ENCODE measurements around the gene PHF12. TPM values are rescaled to one million over a fixed set of nuclear protein-coding genes. Genes with fewer than 3 reads are reported as not detected.

Gene PHF12
- total RNA-seq, 1 experiment from 2014 or later, result 37.6 TPM

DNA sequence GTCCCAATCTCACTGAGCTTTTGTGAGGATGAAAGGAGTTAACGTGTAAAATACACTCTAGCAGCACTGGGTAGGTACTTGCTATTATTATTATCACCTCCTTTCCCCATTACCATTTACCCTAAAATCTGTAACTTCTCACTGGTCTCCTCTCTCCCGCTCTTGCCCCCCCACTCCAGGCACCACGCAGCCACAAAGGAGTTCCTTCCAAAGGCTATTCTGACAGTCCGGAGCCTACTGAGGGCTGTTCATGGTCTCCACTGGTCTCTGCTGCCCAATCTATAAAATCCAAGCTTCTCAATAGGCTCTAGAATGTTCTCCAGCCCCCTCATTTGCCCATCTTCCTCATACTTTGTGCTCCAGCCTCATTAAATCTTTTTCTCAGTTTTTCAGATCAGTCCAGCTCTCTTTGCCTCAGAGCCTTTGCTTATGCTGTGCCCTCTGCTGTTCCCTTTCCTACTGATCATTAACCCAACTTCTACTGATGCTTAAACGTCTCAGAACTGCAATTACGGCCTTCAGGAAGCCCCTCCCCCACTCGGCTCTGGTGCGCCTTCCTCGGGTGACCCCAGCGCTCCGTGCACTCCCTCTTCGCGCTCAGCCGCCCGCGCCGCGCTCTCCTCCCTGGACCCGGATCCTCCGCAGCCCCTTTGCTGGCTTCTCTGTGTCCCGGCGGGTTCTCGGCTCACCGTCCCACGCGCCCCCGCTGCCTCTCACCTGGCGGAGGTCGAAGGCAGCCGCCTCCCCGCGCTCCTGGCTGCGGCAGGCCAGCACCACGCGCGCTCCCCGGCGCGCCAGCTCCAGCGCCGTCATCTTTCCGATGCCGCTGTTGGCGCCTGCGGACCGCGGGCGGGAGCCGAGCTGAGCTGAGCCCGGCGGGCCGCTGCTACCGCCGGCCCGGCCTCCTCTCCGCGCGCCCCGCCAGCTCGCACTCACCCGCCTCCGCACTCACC, 49.2 kb downstream of the PHF12 start:
- ChIA-PET CTCF (interaction anchor here (0.9 to 5.8 kb wide), 15 partner anchors 8 to 175 kb away, joined by 3 to 43 read pairs (median 6); partner anchors contain the start of genes FAM222B, TLCD1 and TRAF4), POLR2A (interaction anchor here (0.7 to 4.0 kb wide), 18 partner anchors 11 to 240 kb away, joined by 3 to 24 read pairs (median 5); partner anchors contain the start of genes FAM222B, NEK8, PHF12 and RPL23A)
- peaks cover 30% of the 10 kb centered on the region for H3K4me1 Mint-ChIP-seq (ENCODE audit: insufficient read depth, unreplicated experiment)
- DNase-seq (ENCODE audit: unreplicated experiment), result peak; percentile 33
- H3K36me3 Mint-ChIP-seq (ENCODE audit: insufficient read depth, unreplicated experiment), result peaks cover 32% of the 10 kb centered on the region
- BruUV-seq (replicated peaks), result no TSS peak
- no peaks in the 10 kb centered on the region for H3K27me3 Mint-ChIP-seq (ENCODE audit: insufficient read depth, unreplicated experiment)
- no peak for TF ChIP-seq CTCF (IDR thresholded peaks at IDR 0.05; ENCODE audit: unreplicated experiment)
- H3K4me3 Mint-ChIP-seq (ENCODE audit: unreplicated experiment), result peak overlapping the region; percentile 72
- peak overlapping the region; percentile 63 for H3K27ac Mint-ChIP-seq (ENCODE audit: low read depth, unreplicated experiment)
- intact Hi-C loops (cut with micrococcal nuclease), result loop anchor here (2.0 kb wide), 2 partner anchors 49 to 175 kb away; partner anchors contain the start of genes PHF12 and TLCD1
- H3K9me3 Mint-ChIP-seq (ENCODE audit: unreplicated experiment), result no peaks in the 10 kb centered on the region

- Mint-ChIP-seq H3K27ac (ENCODE audit: low read depth, unreplicated experiment) (peak overlapping the region; percentile 63), H3K36me3 (ENCODE audit: insufficient read depth, unreplicated experiment) (peaks cover 31% of the 10 kb centered on the region), H3K4me3 (ENCODE audit: unreplicated experiment) (peak overlapping the region; percentile 72), H3K27me3 (ENCODE audit: insufficient read depth, unreplicated experiment) (no peaks in the 10 kb centered on the region), H3K9me3 (ENCODE audit: unreplicated experiment) (no peaks in the 10 kb centered on the region), H3K4me1 (ENCODE audit: insufficient read depth, unreplicated experiment) (peaks cover 36% of the 10 kb centered on the region)
- intact Hi-C loops (cut with micrococcal nuclease), result no loop called here
- POLR2A ChIA-PET, result interaction anchor here (0.6 to 4.0 kb wide), 12 partner anchors 24 to 239 kb away, joined by 3 to 24 read pairs (median 6); partner anchors contain the start of genes ERAL1, FAM222B, NEK8 and PHF12
- TF ChIP-seq CTCF (IDR thresholded peaks at IDR 0.05; ENCODE audit: unreplicated experiment), result no peak
- DNase-seq (ENCODE audit: unreplicated experiment), result no peak
- CTCF ChIA-PET, result interaction anchor here (0.6 to 5.8 kb wide), 8 partner anchors 16 to 174 kb away, joined by 3 to 43 read pairs (median 6); partner anchors contain the start of gene TLCD1
- BruUV-seq (replicated peaks), result no TSS peak
Measured at GRCh38 chr17:28900986-28901726, 50.2 kb downstream of the PHF12 start.

DNA sequence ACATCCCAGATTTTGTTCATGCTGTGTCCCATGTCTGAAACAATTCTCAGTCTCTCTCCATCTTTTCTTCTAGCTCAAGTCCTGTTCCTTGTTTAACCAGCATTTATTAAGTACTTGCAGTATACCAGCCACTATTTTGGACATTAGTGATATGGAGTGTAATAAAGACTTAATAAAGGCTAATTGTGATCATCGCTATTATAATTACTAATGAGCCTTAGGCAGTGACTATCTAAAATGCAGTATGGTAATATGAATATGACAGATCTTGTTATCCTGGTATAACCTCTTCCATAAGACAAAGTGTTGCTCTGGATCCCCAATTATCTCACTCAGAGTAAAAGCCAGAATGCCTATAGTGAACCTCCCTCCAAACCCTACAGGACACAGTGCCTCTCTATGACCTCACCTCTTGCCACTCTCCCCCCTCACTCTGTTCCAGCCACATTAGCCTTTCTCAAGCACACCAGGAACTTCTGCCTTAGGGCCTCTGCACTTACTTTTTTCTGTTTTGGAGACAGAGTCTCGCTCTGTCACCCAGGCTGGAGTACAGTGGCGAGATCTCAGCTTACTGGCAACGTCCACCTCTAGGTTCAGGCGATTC, 52.0 kb downstream of the PHF12 start:
- no peaks in the 10 kb centered on the region for H3K27me3 Mint-ChIP-seq (ENCODE audit: insufficient read depth, unreplicated experiment)
- ChIA-PET POLR2A (interaction anchor here (0.7 to 5.6 kb wide), 6 partner anchors 9 to 172 kb away, joined by 3 to 64 read pairs (median 19); partner anchors contain the start of genes FAM222B, NEK8 and TLCD1), CTCF (interaction anchor here (0.6 to 2.3 kb wide), 6 partner anchors 18 to 173 kb away, joined by 3 to 10 read pairs (median 4); partner anchors contain the start of gene TLCD1)
- H3K4me3 Mint-ChIP-seq (ENCODE audit: unreplicated experiment), result no peak overlapping the region
- intact Hi-C loops (cut with micrococcal nuclease), result no loop called here
- no peaks in the 10 kb centered on the region for H3K9me3 Mint-ChIP-seq (ENCODE audit: unreplicated experiment)
- H3K4me1 Mint-ChIP-seq (ENCODE audit: insufficient read depth, unreplicated experiment), result peaks cover 36% of the 10 kb centered on the region
- H3K36me3 Mint-ChIP-seq (ENCODE audit: insufficient read depth, unreplicated experiment), result peaks cover 14% of the 10 kb centered on the region
- BruUV-seq (replicated peaks), result no TSS peak
- TF ChIP-seq CTCF (IDR thresholded peaks at IDR 0.05; ENCODE audit: unreplicated experiment), result no peak
- DNase-seq (ENCODE audit: unreplicated experiment), result no peak
- no peak overlapping the region for H3K27ac Mint-ChIP-seq (ENCODE audit: low read depth, unreplicated experiment)

All from MCF 10A (cell line).